ENCODE data around the gene ACOT6.
"Not testable (repeated sequence)": the region's sequence is repeated elsewhere in the genome, so short reads cannot be mapped to it uniquely, and the experiment has no call there.

The ACOT6 gene

DNA sequence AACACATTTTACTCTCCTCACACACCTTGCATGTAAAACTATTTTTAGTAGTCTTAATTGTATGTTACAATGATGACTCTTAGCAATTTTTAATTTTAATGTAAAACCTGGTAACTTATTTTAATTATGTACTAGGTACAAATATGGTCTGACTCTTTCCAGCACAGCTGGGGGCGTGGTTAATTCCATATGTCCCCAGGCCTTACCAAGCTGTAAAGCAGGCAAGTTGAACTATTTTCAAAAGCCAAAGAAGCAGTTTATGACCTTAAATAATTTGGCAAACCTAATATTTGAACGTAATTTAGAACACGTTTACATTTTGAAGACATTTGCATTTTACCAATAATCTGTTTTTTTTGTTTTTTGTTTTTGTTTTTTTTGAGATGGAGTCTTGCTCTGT is 9.3 kb upstream of the ACOT6 start:
- DNase-seq: no peak

DNA sequence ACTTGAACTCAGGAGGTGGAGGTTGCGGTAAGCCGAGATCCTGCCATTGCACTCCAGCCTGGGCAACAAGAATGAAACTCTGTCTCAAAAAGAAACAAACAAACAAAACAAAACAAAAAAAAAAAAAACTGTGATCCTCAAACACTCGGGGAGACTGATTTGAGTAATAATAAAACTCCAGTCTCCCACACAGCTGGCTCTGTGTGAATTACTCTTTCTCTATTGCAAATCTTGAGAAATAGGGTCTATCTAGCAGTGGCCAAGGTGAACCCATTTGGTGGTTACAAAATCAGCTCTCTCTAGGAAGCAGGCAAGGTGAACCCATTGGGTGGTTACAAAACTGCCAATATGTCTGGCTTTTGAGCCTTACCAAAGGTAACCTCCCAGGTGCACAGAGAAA is 6.0 kb upstream of the ACOT6 start:
- no peak for DNase-seq

DNA sequence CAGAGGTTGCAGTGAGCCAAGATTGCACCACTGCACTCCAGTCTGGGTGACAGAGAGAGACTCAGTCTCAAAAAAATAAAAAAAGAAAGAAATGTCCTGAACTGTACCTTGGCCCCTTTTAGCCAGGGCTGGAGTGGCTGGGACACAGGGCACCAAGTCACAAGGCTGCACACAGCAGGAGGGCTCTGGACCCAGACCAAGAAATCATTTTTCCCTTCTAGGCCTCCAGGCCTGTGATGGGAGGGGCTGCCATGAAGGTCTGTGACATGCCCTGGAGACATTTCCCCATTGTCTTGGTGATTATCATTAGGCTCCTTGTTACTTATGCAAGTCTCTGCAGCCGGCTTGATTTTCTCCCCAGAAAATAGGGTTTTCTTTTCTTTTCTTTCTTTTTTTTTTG is 5.1 kb upstream of the ACOT6 start:
- DNase-seq: no peak

DNA sequence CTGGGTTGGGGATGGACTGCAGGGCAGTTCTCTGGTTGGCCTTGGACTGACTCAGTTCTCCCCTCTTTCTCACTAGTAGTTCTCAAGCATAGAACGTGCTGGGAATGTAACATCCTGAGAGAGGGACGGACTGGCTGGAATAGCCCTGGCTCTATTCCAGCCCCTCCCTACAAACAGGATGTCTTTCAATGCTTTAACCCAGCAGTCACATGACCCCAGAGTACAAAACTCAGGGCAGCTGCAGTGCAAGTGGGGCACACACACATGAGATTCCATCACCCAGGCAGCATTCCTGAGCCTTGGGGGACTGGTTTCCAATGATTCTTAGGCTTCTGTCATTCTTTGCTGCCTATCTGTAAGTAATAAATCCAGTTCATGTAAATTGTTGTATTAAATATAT is 1.6 kb upstream of the ACOT6 start:
- peak; percentile 1 for DNase-seq

DNA sequence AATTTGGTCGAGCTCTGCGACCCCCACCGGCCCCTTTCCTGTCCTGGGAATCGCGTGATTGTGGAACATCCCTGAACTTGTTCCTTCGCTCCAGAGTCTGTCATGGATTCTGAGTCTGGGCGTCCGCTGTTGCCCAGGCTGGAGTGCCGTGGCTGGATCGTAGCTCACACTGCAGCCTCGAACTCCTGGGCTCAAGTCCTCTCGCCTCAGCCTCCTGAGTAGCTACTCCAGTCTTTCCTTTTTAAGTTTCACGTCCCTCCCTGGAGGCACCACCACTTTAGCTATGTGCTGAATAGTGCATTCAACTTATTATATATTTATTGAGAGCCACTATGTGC is 698 bp downstream of the ACOT6 start:
- DNase-seq: no peak

DNA sequence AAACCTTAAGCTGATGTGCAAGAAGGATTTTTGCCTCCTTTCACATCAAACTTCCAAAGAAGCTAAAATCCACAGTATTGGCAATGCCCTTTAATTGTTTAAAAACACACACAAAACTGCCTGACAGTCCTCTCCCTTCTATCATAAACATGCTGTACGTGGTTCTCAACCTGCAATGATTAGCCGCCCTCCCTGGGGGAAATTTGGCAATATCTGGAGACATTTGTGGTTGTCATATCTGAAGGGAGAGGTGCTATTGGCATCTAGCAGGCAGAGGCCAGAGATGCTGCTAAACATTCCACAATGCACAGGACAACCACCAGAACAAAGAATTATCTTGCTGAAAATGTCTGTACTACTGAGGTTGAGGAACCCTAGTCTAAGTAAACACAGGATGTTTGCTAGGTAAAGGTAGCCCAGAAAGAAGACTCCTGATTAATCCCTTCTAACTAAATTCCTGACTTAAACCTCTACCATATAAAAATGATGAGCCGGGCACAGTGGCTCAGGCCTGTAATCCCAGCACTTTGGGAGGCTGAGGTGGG is 1.2 kb downstream of the ACOT6 start:
- no peak for DNase-seq

DNA sequence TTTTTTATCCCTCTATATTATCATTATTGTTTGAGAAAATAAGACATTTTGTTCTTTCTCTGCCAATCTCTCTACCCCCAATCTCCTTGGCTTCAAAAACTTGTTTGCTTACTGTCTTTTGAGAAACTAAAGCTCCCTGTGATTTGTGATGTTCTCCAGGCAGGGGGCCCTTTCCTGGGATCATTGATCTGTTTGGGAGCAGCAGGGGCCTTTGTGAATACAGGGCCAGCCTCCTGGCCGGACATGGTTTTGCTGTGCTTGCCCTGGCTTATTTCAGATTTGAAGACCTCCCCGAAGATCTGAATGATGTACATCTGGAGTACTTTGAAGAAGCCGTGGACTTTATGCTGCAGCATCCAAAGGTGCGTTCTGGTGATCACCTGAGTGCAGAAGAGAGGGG is 4.5 kb downstream of the ACOT6 start:
- no peak for DNase-seq

DNA sequence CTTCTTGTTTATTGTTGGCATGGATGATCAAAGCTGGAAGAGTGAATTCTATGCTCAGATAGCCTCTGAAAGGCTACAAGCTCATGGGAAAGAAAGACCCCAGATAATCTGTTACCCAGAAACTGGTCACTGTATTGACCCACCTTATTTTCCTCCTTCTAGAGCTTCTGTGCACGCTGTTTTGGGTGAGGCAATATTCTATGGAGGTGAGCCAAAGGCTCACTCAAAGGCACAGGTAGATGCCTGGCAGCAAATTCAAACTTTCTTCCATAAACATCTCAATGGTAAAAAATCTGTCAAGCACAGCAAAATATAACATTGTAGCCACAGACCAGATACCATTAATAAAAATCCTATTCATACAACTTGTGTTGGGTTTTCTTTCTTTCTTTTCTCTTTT is 7.2 kb downstream of the ACOT6 start:
- DNase-seq: no peak

DNA sequence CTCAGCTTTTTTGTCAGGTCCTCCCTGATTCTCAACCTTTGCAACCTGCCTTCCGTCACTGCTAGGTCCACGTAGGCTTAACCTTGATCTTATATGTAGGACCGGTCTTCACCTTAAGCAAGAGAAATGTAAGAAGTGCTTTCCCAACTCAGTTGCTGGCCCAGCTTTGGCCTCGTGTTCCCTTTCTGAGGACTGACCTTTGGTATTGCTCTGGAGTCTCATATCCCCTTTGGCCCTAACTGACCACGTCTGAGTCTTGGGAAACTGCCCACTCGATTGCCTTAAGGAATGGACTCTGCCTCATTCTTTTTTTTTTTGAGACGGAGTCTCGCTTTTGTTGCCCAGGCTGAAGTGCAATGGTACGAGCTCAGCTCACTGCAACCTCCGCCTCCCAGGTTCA is 8.0 kb downstream of the ACOT6 start:
- no peak for DNase-seq

DNA sequence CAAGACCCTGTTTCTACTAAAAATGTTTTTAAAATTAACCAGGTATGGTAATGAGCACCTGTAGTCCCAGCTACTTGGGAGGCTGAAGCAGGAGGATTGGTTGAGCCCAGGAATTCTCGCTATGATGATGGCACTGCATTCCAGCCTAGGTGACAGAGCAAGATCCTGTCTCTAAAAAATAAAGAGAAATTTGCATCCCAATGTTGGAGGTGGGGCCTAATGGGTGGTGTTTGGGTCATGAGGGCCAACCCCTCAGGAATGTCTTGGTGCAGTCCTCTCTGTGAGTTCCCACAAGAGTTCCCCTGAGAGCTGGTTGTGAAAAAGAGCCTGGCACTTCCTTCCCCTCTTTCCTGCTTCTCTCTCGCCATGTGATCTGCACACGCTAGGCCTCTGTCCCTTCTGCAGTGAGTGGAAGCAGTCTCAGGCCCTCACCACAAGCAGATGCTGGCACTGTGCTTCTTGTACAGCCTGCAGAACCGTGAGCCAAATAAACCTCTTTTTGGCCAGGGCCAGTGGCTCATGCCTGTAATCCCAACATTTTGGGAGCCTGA is 11.3 kb downstream of the ACOT6 start:
- no peak for DNase-seq

DNA sequence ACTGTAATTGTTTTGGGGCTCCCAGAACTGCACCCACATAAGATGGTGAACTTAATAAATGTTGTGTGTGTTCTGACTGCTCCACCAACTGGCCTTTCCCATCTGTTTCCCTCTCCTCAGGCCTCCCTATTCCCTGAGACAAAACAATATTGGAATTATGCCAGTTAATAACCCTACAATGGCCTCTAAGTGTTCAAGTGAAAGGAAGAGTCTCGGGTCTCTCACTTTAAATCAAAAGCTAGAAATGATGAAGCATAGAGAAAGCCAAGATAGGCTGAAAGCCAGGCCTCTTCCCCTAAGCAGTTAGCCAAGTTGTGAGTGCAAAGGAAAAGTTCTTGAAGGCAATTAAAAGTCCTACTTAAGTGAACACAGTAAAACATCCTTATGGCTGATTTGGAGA is 13.4 kb downstream of the ACOT6 start:
- DNase-seq: no peak

DNA sequence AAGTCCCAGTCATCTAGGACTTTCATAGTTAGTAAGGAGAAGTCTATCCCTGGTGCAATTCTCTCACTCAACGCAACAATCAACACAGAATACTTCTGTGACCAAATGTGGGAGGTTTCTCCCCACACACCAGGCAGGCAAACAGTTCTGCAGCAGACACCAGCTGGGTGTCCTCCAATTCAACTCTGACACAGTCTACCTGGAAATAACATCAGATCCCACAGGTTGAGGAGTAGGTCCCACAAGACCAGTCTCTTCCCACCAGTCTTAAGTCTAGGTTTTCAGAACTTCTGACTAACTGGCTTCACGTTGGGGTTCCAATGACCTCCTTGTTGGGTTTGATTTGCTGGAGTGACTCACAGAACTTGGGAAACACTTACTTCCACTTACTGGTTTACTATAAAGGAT is 14.8 kb downstream of the ACOT6 start:
- no peak for DNase-seq

DNA sequence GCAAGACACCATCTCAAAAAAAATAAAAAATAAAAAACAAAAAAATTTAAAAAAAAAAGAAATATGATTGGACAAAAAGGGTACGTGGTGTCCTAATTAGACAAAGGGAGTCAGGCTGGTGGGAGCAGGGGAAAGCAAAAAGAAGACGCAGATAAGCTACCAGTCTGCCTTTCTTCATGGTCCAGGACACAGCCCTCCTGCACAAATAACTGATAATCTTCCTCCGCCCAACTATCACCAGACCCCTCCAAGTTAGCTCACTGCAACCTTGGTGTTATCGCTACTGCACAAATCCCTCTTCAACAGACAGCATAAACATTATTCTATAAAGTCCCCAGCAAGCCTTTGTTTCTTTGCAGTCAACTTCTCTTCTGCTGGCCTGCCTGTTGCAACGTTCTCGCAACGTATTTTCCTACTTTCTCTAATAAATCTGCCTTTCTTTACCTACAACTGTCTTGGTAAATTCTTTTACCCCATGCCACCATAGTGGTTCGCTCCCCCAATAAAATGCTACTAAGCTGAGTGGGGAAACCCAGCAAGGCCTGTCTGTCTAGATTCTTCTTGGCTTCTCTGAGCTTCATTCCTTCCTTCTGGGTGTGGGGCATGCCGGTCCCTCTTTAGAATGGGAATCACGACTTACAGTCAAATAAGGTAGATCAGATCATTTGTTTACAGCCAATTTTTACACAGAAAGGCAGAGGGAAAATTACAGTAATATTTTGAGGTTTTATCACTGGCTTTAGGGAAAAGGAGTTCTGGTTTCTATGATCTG is 17.9 kb downstream of the ACOT6 start:
- DNase-seq: no peak

DNA sequence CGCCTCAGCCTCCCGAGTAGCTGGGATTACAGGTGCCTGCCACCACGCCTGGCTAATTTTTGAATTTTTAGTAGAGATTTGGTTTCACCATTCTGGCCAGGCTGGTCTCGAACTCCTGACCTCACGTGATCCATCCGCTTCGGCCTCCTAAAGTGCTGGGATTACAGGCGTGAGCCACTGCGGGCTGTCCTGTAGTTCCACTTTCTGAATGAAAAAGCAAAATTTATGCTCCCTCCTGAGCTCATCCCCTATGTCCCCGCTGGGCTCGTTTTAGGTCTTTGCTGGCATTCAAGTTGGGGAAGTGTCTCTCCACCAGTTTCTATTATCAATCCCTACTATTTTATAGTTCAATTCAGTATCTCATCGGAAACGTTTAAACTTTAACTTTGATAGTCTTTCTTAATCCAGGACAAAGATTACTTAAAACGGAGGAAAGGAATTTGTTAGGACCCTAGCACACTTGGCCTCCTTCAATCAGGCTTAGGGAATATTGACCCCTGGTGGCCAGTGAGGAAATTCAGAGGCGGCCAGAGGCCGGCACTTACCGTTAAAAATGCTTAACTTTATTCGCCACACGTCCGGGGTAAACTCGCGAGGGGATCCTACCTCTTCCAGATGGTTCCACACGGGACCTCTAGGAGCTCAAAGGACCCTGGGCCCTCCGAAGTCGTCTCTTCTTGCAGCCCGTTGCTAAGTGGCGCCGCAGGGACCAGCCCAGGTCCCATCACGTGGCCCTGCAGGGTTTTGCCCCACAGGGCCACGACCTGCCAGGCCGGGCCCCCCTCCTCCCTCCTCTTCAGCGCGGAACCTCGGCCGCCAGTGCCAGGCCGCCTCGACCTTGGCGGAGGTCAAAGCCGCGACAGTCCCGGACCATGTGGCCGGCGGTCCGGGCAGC is 21.0 kb downstream of the ACOT6 start:
- peak; percentile 64 for DNase-seq

DNA sequence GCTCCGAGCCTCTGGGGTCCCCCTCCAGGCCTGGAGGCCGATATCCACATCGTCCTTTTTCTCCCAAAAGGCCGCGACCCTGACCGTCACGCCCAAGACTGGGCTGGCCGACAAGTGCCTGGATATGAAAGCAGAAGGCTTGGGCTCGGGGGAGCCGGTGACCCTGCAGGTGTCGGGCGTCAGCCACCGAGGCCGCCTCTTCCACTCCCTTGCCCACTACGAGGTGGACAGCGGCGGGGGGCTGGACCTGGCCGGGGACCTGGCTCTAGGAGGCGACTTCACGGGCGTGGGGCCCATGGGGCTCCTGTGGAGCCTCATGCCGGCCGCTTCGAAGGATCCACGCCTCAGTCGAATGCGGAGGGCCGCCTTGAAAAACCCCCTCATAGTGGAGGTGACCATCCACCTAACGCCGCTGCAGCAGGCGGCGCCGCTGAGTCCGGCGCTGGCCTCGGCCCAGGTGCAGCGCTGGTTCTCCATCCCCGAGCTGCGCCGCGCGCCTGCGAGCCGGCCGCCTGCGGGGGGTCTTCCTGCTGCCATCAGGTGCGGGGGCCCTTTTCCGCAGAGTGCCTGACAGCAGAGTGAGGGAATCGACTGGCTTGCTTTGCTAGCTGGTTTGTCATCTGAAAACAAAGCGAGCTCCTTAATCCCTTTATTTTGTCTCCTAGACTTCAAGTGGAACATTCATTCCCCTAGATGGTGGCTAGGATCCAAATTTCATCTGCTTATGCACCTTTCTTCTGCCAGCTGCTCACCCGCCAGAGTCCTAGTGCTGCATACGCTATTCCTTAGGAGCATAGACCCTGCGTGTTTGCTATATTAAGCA is 21.9 kb downstream of the ACOT6 start:
- peak; percentile 61 for DNase-seq

DNA sequence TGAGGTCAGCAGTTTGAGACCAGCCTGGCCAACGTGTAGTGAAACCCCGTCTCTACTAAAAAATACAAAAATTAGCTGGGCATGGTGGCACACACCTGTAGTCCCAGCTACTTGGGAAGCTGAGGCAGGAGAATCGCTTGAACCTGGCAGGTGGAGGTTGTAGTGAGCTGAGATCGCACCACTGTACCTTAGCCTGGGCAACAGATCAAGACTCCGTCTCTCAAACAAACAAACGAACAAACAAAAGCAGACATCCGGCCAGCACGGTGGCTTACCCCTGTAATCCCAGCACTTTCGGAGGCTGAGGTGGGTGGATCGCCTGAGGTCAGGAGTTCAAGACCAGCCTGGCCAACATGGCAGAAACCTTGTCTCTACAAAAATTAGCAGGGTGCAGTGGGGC is 24.0 kb downstream of the ACOT6 start:
- not testable (repeated sequence) for DNase-seq

DNA sequence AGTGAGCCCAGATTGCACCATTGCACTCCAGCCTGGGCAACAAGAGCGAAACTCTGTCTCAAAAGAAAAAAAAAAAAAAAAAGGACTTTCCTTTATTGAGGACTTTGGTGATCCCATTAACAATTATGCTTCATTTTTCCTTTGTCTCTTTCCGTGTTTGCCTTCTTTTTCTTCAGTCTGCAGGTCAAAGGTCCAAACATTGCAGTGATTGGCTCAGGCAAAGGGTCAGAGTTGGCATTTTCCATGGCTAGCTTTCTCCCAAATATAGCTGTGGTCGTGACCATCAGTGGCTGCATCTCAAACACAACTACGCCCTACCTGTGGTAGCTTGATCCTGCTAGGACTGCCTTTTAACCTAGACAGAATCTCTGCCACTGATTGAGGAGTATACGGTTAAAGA is 25.5 kb downstream of the ACOT6 start:
- DNase-seq: no peak

DNA sequence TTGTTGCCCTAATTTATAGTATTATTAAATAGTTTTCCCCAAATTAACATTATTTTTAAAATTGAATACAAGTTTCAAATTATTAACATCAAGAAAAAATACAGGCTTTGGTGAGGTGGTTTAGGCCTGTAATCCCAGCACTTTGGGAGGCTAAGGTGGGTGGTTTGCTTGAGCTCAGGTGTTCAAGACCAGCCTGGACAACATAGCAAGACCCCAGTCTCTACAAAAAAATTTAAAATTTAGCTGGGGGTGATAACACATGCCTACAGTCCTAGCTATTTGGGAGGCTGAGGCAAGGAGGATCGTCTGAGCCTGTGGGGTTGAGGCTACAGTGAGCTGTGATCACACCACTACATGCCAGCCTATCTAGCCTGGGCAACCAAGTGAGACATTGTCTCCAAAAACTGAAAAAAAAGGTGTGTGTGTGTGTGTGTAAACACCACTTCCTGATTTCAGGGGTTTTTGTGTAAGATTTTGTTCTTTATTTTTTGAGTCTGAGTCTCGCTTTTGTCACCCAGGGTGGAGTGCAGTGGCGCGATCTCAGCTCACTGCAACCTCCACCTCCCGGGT is 28.6 kb downstream of the ACOT6 start:
- DNase-seq: no peak

DNA sequence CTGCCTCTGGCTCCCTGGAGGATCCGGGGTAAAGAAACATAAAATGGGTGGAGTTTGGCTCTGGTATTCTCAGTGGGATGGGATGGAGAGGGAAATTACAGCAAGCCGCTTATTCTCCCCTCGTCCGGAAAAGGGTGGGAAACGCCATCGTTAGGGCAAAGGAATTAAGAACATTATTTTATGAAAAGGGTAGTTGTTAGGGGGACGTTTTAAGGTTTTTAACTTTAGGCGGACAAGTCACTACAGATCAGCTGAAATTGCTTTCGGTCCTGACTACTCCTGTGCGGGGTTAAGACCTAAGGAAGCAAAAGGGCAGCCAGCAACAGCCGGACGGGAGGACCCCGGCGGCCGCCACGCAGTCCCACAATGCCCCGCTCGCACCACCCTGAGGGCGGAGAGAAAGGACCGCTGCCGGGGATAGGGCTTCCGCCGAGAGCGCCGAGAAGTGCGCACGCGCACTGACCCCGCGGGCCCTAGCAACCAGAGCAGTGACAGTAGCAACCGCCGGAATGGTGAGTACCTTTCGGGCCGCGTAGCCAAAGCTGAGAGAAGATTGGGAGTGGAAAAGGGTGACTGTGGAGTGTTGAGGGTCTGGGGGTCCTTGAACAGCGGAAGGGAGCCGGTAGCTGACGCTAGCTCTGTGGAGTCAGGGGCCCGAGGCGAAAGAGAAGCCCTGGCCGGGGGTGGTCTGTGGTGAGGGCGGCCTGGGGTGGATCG is 32.4 kb downstream of the ACOT6 start, which contains the start of gene DNAL1:
TSS of gene DNAL1 (plus strand) at position 456 of the 717 bp plus-strand sequence. CDS start at position 510, 54 bp downstream.
- peak; percentile 93 for DNase-seq

DNA sequence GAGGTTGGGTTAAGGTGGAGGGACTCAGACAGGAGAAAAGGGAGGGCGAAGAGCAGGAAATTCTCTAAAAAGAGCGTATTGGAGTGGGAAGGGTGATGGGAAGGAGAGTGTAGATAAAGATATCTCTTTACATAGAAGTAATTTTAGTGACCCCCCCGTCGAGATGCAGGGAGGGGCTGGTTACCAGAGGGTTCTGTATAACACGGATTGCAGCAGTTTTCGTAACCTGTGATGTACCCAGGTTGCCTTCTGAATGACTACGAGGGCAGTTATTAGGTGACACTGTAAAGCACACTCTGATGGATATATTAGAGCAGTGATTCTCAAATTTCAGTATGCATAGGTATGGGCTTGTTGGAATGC is 32.9 kb downstream of the ACOT6 start:
- DNase-seq: no peak

DNA sequence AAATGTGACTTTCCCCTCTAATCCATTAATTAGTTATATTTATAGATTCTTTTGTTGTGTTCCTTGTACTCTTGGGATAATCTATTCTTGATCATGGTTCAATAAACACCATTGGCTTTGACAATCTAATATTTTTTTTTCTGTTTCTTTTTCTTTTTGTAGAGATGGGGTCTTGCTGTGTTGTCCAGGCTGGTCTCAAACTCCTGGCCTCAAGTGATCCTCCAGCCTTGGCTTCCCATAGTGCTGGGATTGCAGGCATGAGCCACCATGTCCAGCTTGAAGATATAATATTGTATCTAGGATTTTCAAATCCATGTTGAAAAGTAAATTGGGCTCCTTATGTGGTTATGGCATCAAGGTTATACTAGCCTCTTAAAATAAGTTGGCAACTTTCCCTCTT is 38.7 kb downstream of the ACOT6 start:
- DNase-seq: no peak

DNA sequence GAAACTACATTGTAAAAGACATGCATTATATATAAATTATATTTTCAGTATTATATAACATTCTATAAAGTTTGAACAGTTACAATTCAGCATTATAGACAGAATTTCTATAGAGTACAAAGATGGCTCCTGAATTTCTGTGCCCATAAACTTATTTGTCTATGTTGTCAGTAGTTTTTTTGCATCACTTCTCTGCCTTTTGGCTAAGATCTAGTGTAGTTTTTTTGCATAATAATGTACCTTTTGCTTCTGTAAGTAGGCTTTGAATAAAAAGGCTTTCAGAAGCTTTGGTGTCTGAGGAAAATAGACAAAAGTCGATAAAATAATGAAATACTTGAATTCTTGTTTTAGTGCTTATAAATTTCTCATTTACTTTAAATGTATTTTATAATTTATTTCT is 43.5 kb downstream of the ACOT6 start:
- DNase-seq: no peak

All from NCI-H345 (cell line).